Non-pigmented ciliary epithelial cell (primary cell): ENCODE data around the gene ITPK1.

Experiments
- DNase-seq: peaks from one replicate; pipeline ENCODE4 v3.0.0-alpha.2; 2010; ENCODE audit warnings: low read depth

Gene ITPK1

GRCh38 chr14:92922155-92922735 is 193.5 kb downstream of the ITPK1 start:
- DNase-seq: no peak

- no peak for DNase-seq
These were observed 195.7 kb downstream of the ITPK1 start for GRCh38 chr14:92920001-92920400.

GRCh38 chr14:92917956-92918355 is 197.8 kb downstream of the ITPK1 start:
- no peak for DNase-seq

- no peak for DNase-seq
These were observed 198.4 kb downstream of the ITPK1 start for GRCh38 chr14:92917041-92917940.

- no peak for DNase-seq
These were observed 199.5 kb downstream of the ITPK1 start for GRCh38 chr14:92916201-92916600.

GRCh38 chr14:92914087-92914656 is 201.6 kb downstream of the ITPK1 start:
- no peak for DNase-seq

- DNase-seq: no peak
These were observed 208.3 kb downstream of the ITPK1 start for GRCh38 chr14:92907316-92907911.

- no peak for DNase-seq
These were observed 208.9 kb downstream of the ITPK1 start for GRCh38 chr14:92906823-92907222.

GRCh38 chr14:92906420-92906819 is 209.3 kb downstream of the ITPK1 start:
- DNase-seq: no peak

- no peak for DNase-seq
These were observed 210.1 kb downstream of the ITPK1 start for GRCh38 chr14:92905667-92906066.

- no peak for DNase-seq
These were observed 212.4 kb downstream of the ITPK1 start for GRCh38 chr14:92903359-92903758.

GRCh38 chr14:92902726-92903125 is 213.0 kb downstream of the ITPK1 start:
- DNase-seq: no peak

GRCh38 chr14:92902191-92902590 is 213.5 kb downstream of the ITPK1 start:
- DNase-seq: no peak

GRCh38 chr14:92900660-92901059 is 215.1 kb downstream of the ITPK1 start:
- no peak for DNase-seq

- no peak for DNase-seq
These were observed 217.1 kb downstream of the ITPK1 start for GRCh38 chr14:92898566-92899131.

GRCh38 chr14:92897922-92898565 is 217.7 kb downstream of the ITPK1 start:
- DNase-seq: no peak

- DNase-seq: no peak
These were observed 220.3 kb downstream of the ITPK1 start for GRCh38 chr14:92895352-92895878.

- DNase-seq: no peak
These were observed 223.1 kb downstream of the ITPK1 start for GRCh38 chr14:92892589-92892988.

GRCh38 chr14:92890830-92891588 is 224.7 kb downstream of the ITPK1 start:
- DNase-seq: no peak

- no peak for DNase-seq
These were observed 226.8 kb downstream of the ITPK1 start for GRCh38 chr14:92888896-92889295.

GRCh38 chr14:92887157-92887556 is 228.6 kb downstream of the ITPK1 start:
- no peak for DNase-seq
